ENCODE data around the gene HOXC6.

The HOXC6 gene

DNA sequence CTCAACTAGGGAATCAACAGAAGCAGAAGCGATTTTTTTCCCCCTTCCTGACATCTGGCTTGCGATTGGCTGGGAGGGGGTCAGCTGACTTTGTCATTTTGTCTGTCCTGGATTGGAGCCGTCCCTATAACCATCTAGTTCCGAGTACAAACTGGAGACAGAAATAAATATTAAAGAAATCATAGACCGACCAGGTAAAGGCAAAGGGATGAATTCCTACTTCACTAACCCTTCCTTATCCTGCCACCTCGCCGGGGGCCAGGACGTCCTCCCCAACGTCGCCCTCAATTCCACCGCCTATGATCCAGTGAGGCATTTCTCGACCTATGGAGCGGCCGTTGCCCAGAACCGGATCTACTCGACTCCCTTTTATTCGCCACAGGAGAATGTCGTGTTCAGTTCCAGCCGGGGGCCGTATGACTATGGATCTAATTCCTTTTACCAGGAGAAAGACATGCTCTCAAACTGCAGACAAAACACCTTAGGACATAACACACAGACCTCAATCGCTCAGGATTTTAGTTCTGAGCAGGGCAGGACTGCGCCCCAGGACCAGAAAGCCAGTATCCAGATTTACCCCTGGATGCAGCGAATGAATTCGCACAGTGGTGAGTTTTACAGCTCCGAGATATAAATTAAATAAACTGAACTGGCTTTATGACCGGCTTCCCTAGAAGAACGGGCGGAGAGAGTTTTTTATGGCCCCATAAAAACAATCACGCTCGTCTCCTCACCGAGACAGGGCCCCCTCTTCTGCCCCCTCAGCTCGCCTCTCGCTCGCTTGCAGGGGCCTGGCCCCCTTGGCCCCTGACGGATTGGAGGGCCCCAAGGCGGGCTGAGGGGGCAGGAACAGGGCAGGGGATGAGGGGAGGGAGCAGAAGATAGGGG, at the start of gene HOXC6:
HOXC6 (plus strand) TSS at position 127 of the 888 bp plus-strand sequence; CDS start at position 209, 82 bp downstream.
- DNase-seq: peak in 1 of 2 experiments; percentile 41

DNA sequence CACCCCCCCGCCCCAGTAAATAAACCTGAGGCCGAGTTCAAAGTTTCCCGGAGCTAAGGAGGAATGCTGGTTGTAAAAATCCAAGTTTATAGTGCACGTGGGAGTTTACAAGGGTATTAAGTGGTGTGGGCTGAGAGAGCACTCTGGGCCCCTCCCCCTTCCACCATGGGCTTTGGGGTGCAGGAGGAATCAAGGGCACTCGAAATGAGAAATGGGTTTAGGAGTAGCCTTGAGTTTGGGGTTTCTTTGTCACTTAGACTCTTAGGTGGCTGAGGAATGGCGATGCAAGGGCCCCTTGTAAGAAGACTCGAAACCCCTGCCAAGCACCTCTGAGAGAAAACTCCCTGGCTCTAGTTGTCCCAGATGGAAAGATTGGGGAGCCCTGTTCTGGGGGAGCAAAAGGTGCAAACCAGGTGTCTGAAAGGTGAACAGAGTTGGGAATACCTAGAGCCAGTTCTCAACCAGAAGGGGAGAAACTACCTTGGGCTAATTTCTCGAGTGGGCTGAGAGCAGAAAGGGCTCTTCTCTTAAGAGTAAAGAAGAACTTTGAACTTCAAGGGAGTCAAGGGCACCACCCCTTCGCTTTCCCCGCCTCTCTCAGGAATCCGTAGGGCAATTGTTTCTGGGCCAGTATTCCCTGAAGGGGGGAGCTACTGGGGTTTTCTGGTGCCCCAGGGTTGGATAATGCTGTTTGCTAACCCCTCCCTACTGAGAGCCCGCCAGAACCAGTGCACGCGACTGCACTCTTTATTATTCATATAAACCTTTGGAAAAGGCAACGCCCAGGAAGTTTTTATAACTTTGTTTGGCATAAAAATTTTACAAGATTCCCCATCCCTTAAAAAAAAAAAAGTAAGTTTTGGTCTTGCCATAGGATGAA, 49.5 kb upstream of the HOXC6 start:
- DNase-seq: no peak

DNA sequence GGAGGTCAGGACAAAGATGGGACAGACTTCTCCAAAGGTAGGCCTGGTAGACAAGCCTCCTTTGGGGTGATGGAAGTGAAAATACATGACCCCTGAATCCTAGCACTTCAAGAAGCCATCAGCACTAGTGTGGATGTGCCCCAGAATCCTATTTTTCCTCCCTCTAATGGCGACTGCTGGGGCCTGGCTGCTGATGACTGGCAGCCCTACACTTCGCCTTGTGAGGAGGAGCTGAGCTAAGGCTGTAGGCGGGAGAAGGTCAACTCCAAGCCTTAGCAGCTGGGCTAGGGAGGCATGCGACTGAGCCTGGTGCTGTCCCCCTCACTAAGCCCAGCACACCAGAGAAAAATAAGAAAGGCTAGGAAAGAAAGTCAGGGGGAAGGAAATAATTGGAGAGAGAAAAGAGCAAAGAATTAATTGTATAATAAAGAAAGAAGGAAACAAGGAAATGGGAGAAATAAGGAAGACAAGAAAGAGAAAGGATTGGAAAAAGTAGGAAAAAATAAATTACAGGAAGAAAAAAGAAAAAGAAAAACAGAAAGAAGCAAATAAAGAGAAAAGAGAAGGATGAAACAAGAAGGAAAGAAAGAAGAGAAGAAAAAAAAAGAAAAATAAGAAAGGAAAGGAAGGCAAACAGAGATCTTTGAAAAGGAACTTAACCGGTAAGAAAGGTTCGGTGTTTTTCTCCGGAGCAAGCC, 48.0 kb upstream of the HOXC6 start:
- no peak for DNase-seq

DNA sequence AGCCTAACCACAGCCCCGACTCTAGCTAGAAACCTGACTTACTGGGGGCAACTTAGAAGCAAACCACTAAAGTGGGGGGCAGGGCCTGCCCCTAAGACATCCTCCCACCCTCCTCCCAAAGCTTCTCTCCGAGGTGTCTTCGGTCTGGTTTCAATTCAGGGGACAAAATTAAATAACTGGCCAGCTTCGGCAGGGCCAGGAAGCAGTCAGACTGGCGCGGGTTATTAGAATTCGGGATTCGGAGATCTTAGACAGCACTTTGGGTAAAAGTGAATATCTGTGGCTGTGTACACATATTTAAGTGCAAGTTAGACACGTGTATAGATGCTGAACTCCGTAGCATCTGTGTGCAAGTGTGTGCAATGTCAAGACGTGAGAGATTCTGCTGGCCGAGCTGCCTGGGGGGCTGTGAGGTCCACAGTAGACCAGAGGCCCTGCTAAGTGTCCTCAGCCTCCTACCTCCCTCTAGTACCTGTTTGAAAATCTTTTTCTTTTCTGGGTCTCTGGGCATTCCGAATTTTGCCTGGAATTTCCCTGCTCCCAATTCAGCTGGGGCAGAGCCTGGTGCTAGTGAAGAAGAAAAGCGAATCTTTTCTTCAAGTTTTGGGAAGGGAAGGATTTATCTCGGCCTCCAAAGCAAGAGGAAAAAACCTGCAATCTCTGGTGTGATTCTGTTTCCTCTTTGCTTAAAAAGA, 47.3 kb upstream of the HOXC6 start:
- DNase-seq: no peak

DNA sequence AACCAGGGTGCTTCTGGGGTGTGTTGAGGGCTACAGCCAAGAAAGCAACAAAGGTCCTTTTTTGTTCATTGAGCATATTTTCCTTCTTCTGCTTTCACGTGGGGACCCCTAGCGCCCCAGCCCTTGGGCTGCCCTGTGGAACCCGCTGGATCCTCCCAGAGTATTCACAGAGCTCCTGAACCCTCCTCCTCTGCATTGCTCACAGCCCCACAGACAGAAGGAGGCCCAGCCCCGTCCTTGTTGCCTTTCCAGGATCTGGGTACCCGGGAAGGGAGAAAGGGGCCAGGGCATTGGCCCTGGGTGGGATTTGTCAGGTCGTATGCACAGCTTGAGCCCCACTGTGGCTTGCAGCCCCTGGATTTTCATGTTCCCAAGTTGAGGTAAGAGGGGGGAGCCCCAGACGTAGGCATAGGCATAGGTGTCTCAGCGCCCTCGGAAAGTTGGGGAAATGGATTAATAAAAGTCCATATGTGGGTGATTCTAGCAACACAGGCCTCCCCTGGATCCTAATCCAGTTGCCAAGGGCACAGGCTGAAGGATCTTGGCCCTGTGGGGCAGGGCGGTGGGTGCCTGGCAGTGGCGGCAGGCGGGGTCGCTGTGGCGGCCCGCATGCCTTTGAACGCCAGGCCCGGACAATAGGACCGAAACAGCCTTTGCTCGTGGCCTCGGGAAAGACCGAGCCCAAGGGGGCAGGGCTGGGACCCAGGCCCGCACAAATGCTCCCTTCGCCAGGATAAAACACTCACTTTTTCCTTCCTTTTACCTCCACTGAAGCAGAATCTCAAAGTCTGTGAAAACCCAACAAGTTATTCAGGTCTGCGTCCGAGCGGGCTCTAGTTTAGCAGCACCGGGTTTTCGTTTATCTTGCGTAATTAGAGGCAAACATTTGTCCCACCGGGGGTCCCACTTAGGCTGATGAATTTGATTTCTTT, 46.3 kb upstream of the HOXC6 start:
- no peak for DNase-seq

DNA sequence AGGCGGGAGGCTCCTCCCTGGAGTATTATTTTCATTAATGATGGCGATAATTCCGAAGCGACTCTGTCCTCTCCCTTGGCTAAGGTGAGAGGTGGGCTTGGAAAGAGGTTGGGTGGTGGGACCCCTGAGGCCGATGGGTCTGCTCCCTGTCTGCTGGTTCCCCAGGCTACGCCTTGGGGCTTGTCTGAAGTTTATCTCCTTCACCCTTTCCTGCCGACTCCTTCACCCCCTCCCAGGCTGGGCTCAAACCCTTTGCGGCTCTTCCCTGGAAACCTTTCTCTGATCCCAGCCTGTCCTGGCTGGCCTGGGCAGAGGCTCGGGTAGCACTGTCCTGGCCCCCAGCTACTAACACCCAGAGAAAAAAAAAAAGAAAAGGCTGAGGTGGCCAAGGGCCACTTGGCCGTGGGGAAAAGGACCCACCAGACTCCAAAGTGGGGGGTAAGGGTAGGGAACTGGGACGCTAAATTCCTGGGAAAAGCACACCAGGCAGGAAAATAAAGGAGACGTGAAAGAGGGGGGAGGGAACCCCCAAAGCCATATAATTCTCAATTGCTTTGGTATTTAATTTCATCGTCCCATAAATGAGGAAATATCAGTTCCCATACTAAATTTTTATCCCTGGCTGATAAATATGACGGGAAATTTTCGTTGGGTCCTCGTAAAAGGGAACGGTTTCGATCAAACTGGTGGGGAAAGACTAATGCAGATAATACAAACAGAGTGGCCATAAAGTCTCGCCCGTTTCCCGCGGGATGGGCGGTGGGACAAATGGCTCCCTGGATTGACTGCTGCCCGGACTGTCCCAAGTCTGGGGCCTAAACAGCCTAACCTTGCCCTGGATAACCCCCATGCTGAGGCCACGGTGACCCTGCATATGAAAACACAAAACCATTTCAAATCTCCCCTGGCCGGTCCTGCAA, 45.3 kb upstream of the HOXC6 start:
- DNase-seq: no peak

DNA sequence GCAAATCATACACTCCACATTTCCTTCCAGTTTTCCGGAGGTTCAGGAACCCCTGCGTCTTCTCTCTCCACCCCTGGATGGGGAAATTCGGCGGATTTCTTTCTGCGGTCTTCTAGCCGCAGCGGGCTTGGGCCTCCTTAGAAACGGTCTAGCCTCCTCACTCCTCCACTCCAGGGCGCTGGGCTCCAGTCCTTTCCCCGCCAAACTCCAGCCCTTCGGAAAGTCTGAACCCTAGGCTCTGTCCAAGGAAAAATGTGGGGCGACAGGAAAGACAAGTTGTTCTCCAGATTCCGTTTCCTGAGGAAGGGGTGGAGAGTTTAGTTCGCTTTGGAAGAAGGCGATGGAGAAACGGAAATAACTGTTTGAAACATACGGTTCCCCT, 44.7 kb upstream of the HOXC6 start:
- DNase-seq: no peak

DNA sequence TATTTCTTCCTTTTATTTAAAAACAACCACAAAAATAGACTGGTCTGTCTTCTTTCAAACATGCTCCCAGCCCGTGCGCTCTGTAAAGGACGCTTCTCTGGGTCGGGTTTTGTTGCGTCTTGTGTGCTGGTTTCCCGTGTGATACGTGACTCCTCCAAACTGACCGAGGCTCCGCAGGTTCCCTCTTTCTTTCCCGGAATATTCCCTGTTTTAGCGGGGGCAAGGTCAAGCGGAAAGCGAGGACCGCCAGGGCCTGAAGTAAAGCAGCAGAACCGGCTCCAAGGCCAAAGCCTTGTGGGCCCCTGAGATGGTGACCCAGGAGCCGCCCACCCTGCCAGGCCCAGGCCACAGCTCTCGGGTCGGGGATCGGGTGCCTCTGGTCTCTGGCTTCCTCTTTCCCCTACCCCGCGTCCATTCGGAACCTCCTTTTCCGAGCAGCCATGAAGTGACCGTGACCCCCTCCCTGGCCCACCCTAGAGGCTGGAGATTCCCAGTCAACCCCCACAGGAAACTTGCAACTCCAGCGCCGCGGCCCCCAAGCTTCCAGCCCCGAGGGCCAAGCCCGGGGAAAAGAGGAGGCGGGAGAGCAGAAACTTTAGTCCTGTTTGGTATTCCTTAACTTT, 44.2 kb upstream of the HOXC6 start:
- DNase-seq: no peak

DNA sequence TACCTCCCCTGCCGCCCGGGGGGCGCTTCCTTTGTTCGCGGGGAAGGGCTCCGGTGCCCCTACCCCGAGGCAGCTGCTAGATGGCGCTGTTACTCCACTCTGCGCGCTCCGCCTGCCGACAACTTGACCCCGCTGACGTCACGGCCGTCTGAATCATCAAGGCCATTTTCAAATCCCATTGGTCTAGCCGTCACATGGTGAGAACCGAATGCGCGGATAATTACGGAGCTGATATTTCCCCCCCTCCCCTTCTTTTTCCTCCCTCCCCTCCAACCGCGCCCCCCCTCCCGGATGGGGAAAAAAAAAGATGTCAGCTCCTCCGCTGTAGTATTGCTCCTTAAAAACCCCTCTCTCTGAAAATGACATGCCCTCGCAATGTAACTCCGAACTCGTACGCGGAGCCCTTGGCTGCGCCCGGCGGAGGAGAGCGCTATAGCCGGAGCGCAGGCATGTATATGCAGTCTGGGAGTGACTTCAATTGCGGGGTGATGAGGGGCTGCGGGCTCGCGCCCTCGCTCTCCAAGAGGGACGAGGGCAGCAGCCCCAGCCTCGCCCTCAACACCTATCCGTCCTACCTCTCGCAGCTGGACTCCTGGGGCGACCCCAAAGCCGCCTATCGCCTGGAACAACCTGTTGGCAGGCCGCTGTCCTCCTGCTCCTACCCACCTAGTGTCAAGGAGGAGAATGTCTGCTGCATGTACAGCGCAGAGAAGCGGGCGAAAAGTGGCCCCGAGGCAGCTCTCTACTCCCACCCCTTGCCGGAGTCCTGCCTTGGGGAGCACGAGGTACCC, 43.1 kb upstream of the HOXC6 start, which contains the start of gene HOXC10:
HOXC10 (plus strand) TSS at position 246 of the 791 bp plus-strand sequence; CDS start at position 360, 114 bp downstream.
- peak; percentile 83 to 91 for DNase-seq

DNA sequence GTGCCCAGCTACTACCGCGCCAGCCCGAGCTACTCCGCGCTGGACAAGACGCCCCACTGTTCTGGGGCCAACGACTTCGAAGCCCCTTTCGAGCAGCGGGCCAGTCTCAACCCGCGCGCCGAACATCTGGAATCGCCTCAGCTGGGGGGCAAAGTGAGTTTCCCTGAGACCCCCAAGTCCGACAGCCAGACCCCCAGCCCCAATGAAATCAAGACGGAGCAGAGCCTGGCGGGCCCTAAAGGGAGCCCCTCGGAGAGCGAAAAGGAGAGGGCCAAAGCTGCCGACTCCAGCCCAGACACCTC, 42.6 kb upstream of the HOXC6 start:
- DNase-seq: no peak

DNA sequence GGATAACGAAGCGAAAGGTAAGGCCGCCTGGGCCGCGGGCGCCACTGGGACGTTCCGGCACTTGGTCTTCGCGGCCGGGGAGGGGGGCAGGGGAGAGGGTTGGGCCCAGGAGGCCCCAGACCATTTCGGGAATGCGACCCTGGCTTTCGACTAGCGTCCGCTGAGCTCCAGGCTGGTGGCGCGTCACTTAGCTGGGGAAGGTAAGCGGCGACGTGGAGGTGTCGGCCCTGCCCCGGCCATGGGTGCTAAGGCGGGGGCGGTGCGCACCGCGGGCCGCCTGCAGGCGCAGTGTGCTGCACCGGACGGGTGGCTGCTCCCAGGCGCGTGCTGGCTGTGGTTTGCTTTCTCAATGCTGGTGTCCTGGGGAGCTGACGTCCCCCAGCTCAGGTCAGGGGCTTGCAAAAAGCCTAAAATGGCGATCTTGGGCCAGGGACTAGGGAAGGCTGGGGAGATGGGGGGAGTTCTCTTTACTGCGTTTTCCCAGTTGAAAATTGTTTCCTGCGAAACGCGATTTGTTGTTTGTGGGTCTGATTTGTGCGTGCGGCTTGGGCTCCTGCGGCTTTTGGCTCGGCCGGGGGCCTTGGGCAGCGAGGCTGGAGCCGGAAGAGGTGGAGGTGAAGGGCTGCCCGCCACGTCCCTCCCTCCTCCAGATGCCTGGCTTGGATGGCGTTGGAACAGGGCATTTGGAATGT, 42.1 kb upstream of the HOXC6 start:
- no peak for DNase-seq

DNA sequence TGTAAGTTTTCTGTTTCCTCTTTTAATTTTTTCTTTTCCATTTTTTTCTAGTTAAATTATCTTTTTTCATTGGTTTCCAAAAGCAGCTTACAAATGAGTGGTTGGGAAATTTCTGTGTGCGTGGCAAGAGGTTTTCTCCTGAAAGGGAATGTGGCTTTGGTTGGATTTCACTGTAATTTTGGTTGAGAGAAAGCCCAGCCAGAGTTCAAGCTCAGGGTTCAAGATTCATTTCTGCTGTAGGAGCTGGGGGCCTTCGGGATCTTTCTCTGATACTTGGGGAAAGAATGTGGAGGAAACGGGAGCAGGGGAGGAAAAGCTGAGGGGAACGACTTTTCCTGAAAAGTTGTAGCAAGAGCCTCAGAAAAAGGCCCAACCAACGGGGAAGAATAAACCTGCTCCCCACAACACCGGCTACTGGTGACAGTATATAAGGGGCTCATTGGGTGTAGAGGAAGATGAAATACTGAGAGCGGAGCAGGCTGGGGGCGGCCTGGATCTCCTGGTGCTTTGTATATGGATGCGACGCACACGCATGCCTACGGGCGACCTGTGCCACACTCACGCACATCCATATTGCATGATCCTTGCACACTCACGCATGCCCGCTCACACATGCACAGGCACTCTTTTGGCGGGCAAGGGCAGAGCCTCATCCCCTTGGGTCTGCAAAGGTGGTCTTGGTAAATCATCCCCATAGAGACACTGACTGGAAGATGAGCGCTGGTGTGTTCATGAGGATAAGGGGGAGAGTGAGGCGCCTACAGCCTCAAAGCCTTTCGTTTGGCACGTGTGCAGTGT, 41.4 kb upstream of the HOXC6 start:
- no peak for DNase-seq

DNA sequence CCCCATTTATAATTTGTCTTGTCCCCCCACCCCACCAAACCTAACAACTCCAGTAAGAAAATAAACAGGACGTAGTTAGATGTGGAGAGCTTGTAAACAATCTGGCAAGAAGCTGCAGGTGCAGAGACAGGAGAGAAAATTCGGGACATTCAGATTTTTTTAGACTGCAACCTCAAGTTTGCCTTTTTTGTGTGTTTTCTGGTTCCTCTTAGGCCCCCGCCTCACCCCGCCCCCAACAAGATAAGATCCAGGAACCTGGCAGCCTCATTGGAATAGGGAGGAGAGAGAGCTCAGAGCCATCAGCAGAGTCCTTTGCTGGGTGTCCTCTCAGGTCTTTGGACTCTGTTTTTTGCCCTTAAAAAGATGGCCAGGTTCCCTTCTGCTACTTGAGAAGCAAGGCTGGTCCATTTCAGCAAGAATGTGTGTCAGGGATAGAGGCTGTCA, 40.4 kb upstream of the HOXC6 start:
- DNase-seq: no peak

DNA sequence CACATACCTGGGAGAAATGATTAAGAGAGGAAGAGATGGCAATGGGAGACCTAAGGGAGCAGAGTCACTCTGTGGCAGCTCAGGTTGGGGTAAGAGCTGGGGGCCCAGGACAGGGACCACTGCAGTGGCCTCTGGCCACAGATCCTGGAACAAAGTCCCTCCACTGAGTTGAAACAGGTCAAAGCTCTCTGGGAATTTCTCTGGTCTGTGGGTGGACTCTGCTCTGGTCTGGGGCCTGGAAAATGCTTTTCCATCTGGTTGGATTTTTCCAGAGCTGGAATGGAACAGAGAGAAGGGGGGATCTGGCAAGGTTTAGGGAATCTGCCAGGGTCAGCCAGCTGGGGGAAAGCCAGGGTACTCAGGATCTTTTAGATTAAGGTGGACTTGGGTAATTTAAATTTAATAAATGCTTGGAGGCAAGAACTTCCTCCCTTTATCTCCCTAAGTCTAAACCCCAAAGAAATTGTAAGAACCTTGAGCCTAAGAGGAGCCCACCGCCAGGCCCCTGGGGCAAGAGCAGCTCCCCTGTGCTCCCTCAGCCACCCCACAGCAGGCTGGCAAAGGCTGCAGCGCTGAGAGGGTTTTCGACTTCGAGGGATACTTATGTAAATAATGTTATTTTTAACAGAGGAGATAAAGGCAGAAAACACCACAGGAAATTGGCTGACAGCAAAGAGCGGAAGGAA, 39.6 kb upstream of the HOXC6 start:
- DNase-seq: no peak

DNA sequence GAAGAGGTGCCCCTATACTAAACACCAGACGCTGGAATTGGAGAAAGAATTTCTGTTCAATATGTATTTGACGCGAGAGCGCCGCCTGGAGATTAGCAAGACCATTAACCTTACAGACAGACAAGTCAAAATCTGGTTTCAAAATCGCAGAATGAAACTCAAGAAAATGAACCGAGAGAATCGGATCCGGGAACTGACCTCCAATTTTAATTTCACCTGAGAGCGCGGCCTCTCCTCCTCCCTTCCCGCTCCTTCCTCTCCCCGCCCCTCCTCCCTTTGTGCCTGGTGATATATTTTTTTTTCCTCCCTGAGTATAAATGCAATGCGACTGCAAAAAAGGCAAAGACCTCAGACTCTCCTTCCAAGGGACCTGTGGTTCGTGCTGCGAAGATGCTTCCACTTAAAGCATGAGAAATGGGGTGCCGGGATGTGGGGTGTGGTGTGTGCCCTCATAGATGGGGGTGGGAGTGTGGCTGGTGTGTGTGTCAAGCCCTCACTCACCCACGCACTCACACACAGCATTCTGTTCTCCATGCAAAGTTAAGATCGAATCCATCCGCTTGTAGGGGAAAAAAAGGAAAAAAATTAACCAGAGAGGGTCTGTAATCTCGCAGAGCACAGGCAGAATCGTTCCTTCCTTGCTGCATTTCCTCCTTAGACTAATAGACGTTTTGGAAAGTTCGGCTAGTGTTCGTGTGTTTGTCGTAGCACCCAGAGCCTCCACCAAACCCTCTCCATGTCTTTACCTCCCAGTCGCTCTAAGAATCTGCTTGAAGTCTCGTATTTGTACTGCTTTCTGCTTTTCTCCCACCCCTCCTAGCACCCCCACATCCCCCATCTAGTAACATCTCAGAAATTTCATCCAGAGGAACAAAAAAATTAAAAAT, 38.8 kb upstream of the HOXC6 start:
- DNase-seq: peak in 1 of 2 experiments; percentile 48
